CD4-positive, CD25-positive, alpha-beta regulatory T cell (primary cell): ENCODE results near the gene ASB13. TPM values are rescaled to one million over a fixed set of nuclear protein-coding genes. Genes with fewer than 3 reads are reported as not detected.

Experiments
- ATAC-seq, 2 donors: fragments of 150-1000 bp; cut with Tn5 transposase; one replicate each; pipeline ENCODE4 v1.10.0; 2021; ENCODE audit warnings: low read depth in 2 of 2, moderate number of reproducible peaks in 2 of 2, moderate library complexity in 1 of 2
- DNase-seq, 3 donors: peaks; one replicate each; pipeline versions ENCODE4 v3.0.0 to v3.0.0-alpha.2; 2012 to 2022; ENCODE audit warnings: mixed read lengths in 1 of 3
- H3K27ac ChIP-seq: one replicate; pipeline ENCODE4 v1.7.0; 2013; ENCODE audit warnings: mild to moderate bottlenecking, low read length; ENCODE audit not compliant: insufficient read depth, poor library complexity, severe bottlenecking
- H3K27me3 ChIP-seq: one replicate; pipeline ENCODE4 v1.7.0; 2013; ENCODE audit warnings: low read length; ENCODE audit not compliant: control insufficient read depth, insufficient read depth
- H3K36me3 ChIP-seq: one replicate; pipeline ENCODE4 v1.7.0; 2013; ENCODE audit warnings: mild to moderate bottlenecking, low read length, moderate library complexity; ENCODE audit not compliant: control insufficient read depth, insufficient read depth
- H3K4me1 ChIP-seq: 2 replicates; pipeline ENCODE4 v1.7.0; 2013; ENCODE audit warnings: mild to moderate bottlenecking, low read length; ENCODE audit not compliant: insufficient read depth, control insufficient read depth, poor library complexity, severe bottlenecking
- H3K4me3 ChIP-seq: one replicate; pipeline ENCODE4 v1.7.0; 2013; ENCODE audit warnings: low read depth, mild to moderate bottlenecking, low read length, moderate library complexity
- H3K9me3 ChIP-seq, 2 experiments: 1 replicate in 1 of 2; 2 replicates in 1 of 2; pipeline ENCODE4 v1.7.0; 2013; ENCODE audit warnings: low read length in 2 of 2, mild to moderate bottlenecking in 1 of 2, moderate library complexity in 1 of 2; ENCODE audit not compliant: control insufficient read depth in 2 of 2
- H3K27ac Mint-ChIP-seq, 3 donors: one replicate each; pipeline ENCODE4 v1.8.0; 2020 to 2022; ENCODE audit warnings: mild to moderate bottlenecking in 3 of 3, mixed read lengths in 3 of 3, moderate library complexity in 2 of 3
- H3K27me3 Mint-ChIP-seq: one replicate; pipeline ENCODE4 v1.8.0; 2022; ENCODE audit warnings: mild to moderate bottlenecking, mixed read lengths
- H3K36me3 Mint-ChIP-seq: one replicate; pipeline ENCODE4 v1.8.0; 2020; ENCODE audit warnings: mixed read lengths
- H3K4me1 Mint-ChIP-seq, 4 donors: one replicate each; pipeline ENCODE4 v1.8.0; 2020 to 2022; ENCODE audit warnings: mixed read lengths in 4 of 4, mild to moderate bottlenecking in 1 of 4
- H3K4me3 Mint-ChIP-seq, 4 donors: one replicate each; pipeline ENCODE4 v1.8.0; 2020 to 2022; ENCODE audit warnings: mild to moderate bottlenecking in 4 of 4, mixed read lengths in 4 of 4, moderate library complexity in 3 of 4
- H3K9me3 Mint-ChIP-seq, 7 donors: one replicate each; pipeline ENCODE4 v1.8.0; 2020 to 2022; ENCODE audit warnings: mixed read lengths in 7 of 7, mild to moderate bottlenecking in 3 of 7, moderate library complexity in 2 of 7
- polyA plus RNA-seq, 4 donors: library from polyadenylated mRNA; unstranded; fragments of 300-500 nt; fragmentation: Illumina TruSeq; gene quantifications; one replicate each; pipeline ENCODE4 v1.2.3, GENCODE V29; 2021
- total RNA-seq: library from RNA; stranded (reverse); gene quantifications from one replicate; pipeline ENCODE4 v1.2.3, GENCODE V29; 2022

ASB13 gene
- 2.9 TPM for total RNA-seq
- 10 to 100 TPM in 3 of 4 donors, 1 to 10 TPM in 1; 4.4 to 16.0 (median 14.2) TPM for polyA plus RNA-seq

- ATAC-seq: peak; percentile 68 to 71
- H3K36me3 ChIP-seq: no peaks in the 10 kb centered on the region
- DNase-seq: peak; percentile 14 to 67 (median 25)
- peaks cover 18% of the 10 kb centered on the region for H3K4me1 ChIP-seq
- peak within 1 kb of the TSS; percentile 88 for H3K4me3 ChIP-seq
- no peaks in the 10 kb centered on the region for H3K9me3 ChIP-seq
- Mint-ChIP-seq H3K4me1 (peaks cover 6 to 21% (median 16%) of the 10 kb centered on the region in 4 donors), H3K36me3 (peaks cover 3% of the 10 kb centered on the region), H3K9me3 (peaks cover 0 to 2% (median 0%) of the 10 kb centered on the region in 7 donors), H3K27ac (peak within 1 kb of the TSS; percentile 11 to 91 (median 84)), H3K27me3 (peaks cover 21% of the 10 kb centered on the region), H3K4me3 (peak within 1 kb of the TSS; percentile 86 to 99 (median 94))
- peak within 1 kb of the TSS; percentile 14 for H3K27ac ChIP-seq
- peaks cover 9% of the 10 kb centered on the region for H3K27me3 ChIP-seq
Measured at GRCh38 chr10:5666008-5666840, at the start of gene ASB13. Gene ASB13, minus strand, starts transcription at chr10:5666595. Its CDS starts 44 bp downstream, at chr10:5666551.

- Mint-ChIP-seq H3K36me3 (peaks cover 3% of the 10 kb centered on the region), H3K9me3 (peaks cover 0 to 1% (median 0%) of the 10 kb centered on the region in 7 donors), H3K4me1 (peaks cover 49 to 80% (median 68%) of the 10 kb centered on the region in 4 donors), H3K27ac (peak overlapping the region; percentile 28 to 52 (median 48)), H3K4me3 (peak overlapping the region; percentile 59 to 91 (median 76)), H3K27me3 (no peaks in the 10 kb centered on the region)
- peaks cover 21% of the 10 kb centered on the region for H3K4me1 ChIP-seq
- H3K36me3 ChIP-seq: no peaks in the 10 kb centered on the region
- peak overlapping the region; percentile 79 for H3K4me3 ChIP-seq
- H3K9me3 ChIP-seq: no peaks in the 10 kb centered on the region
- DNase-seq (peak in 1 of 3 donors; percentile 37), ATAC-seq (no peak)
- peak overlapping the region; percentile 35 for H3K27ac ChIP-seq
- H3K27me3 ChIP-seq: no peaks in the 10 kb centered on the region
Measured at GRCh38 chr10:5711642-5712041, 45.2 kb upstream of the ASB13 start.

DNA sequence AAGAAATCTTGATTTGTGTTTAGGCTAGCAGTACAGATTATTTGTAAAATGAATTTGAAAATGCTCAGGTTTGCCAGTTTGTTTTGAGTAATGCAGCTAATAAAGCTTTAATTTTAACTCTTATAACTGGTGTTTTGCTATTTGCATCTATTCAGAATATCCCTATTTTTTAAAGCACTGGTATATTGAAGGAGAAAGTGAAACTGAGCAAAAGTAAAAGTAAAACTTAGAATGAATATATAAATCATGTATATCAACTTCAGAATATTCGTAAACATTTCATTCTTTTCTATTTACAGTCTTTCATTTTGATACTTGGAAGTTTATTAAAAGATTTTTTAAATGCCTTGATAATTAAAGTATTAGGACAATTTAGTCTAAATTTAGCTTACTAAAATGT is 44.5 kb upstream of the ASB13 start:
- peak in 1 of 3 donors; percentile 40 for DNase-seq

DNA sequence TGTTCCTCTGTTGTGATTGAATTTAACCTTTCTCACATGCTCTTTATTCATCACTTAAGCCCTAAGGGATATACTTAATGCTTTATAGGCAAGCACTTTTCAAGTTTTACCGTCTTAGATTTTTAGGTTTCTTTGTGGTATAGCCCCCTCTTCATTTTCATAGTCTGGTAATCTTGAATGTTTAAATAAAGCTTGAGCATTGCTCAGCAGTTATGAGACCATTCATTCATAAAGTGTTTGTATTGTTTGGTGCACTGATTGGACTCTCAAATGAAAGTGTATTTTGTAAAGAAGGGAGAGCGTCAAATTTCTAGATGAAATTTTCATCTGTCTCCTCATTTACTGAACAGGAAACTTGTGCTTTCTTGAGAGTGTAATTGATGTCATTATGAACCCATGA is 43.5 kb upstream of the ASB13 start:
- H3K4me1 Mint-ChIP-seq: peaks cover 53 to 85% (median 70%) of the 10 kb centered on the region in 4 donors

More for the DNA sequence above, 44.5 kb upstream of the ASB13 start:
- Mint-ChIP-seq H3K36me3 (peaks cover 3% of the 10 kb centered on the region), H3K27ac (peak overlapping the region in 1 of 3 donors; percentile 48), H3K27me3 (no peaks in the 10 kb centered on the region), H3K4me1 (peaks cover 49 to 87% (median 68%) of the 10 kb centered on the region in 4 donors), H3K9me3 (peaks cover 0 to 1% (median 0%) of the 10 kb centered on the region in 7 donors), H3K4me3 (peak overlapping the region; percentile 59 to 91 (median 76))
- ATAC-seq: no peak
- no peaks in the 10 kb centered on the region for H3K9me3 ChIP-seq
- no peaks in the 10 kb centered on the region for H3K27me3 ChIP-seq
- peaks cover 21% of the 10 kb centered on the region for H3K4me1 ChIP-seq
- H3K36me3 ChIP-seq: no peaks in the 10 kb centered on the region
- H3K4me3 ChIP-seq: peak overlapping the region; percentile 79
- peak overlapping the region; percentile 35 for H3K27ac ChIP-seq

GRCh38 chr10:5708356-5708755 is 42.0 kb upstream of the ASB13 start:
- DNase-seq (no peak), ATAC-seq (no peak)
- Histone ChIP-seq H3K9me3 (no peaks in the 10 kb centered on the region), H3K4me3 (no peak overlapping the region), H3K27ac (no peak overlapping the region), H3K27me3 (no peaks in the 10 kb centered on the region), H3K4me1 (peaks cover 21% of the 10 kb centered on the region), H3K36me3 (no peaks in the 10 kb centered on the region)
- peak overlapping the region in 1 of 3 donors; percentile 2 for H3K27ac Mint-ChIP-seq
- H3K9me3 Mint-ChIP-seq: peaks cover 0 to 1% (median 0%) of the 10 kb centered on the region in 7 donors
- H3K27me3 Mint-ChIP-seq: no peaks in the 10 kb centered on the region
- peaks cover 51 to 86% (median 70%) of the 10 kb centered on the region in 4 donors for H3K4me1 Mint-ChIP-seq
- H3K36me3 Mint-ChIP-seq: no peaks in the 10 kb centered on the region
- no peak overlapping the region for H3K4me3 Mint-ChIP-seq

More for the DNA sequence above, 43.5 kb upstream of the ASB13 start:
- DNase-seq (no peak), ATAC-seq (no peak)
- Mint-ChIP-seq H3K4me3 (peak overlapping the region in 3 of 4 donors; percentile 24 to 59 (median 58)), H3K27ac (peak overlapping the region in 2 of 3 donors; percentile 16 to 67), H3K27me3 (no peaks in the 10 kb centered on the region), H3K9me3 (peaks cover 0 to 1% (median 0%) of the 10 kb centered on the region in 7 donors), H3K36me3 (peaks cover 3% of the 10 kb centered on the region)
- no peaks in the 10 kb centered on the region for H3K27me3 ChIP-seq
- H3K9me3 ChIP-seq: no peaks in the 10 kb centered on the region
- no peak overlapping the region for H3K27ac ChIP-seq
- H3K36me3 ChIP-seq: no peaks in the 10 kb centered on the region
- H3K4me3 ChIP-seq: peak overlapping the region; percentile 79
- H3K4me1 ChIP-seq: peaks cover 21% of the 10 kb centered on the region

GRCh38 chr10:5698062-5698461 is 31.7 kb upstream of the ASB13 start:
- Histone ChIP-seq H3K36me3 (no peaks in the 10 kb centered on the region), H3K27ac (peak overlapping the region; percentile 2), H3K4me3 (peak overlapping the region; percentile 23), H3K9me3 (no peaks in the 10 kb centered on the region), H3K27me3 (no peaks in the 10 kb centered on the region), H3K4me1 (peaks cover 32% of the 10 kb centered on the region)
- Mint-ChIP-seq H3K36me3 (no peaks in the 10 kb centered on the region), H3K4me1 (peaks cover 43 to 58% (median 48%) of the 10 kb centered on the region in 4 donors), H3K27me3 (no peaks in the 10 kb centered on the region), H3K27ac (peak overlapping the region in 1 of 3 donors; percentile 20), H3K4me3 (peak overlapping the region in 2 of 4 donors; percentile 1 to 9), H3K9me3 (no peaks in the 10 kb centered on the region)
- DNase-seq: no peak
- ATAC-seq: no peak

DNA sequence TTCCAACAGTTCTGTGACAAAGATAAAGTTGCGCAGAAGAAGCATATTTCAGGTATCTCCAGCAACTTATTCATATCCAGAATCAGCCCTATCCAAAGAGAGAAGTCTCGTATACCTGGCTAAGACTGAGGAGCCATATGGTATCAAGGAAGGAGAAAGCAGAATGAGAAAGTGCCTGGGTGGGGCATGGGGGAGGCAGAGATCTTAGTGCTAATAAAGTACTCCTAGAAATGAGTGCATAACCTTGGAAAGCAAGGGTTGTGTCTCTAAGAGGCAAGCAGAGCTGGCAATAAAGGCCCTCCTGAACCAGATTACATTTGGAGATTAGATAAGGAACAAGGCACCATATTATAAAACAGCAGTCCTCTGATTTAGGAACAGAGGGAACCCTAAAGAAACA is 30.9 kb upstream of the ASB13 start:
- Mint-ChIP-seq H3K36me3 (no peaks in the 10 kb centered on the region), H3K27ac (peak overlapping the region in 2 of 3 donors; percentile 12 to 36), H3K4me1 (peaks cover 47 to 58% (median 52%) of the 10 kb centered on the region in 4 donors), H3K4me3 (peak overlapping the region in 1 of 4 donors; percentile 3), H3K27me3 (no peaks in the 10 kb centered on the region), H3K9me3 (no peaks in the 10 kb centered on the region)
- no peaks in the 10 kb centered on the region for H3K9me3 ChIP-seq
- peaks cover 35% of the 10 kb centered on the region for H3K4me1 ChIP-seq
- no peak for DNase-seq
- no peak overlapping the region for H3K27ac ChIP-seq
- no peak for ATAC-seq
- H3K36me3 ChIP-seq: no peaks in the 10 kb centered on the region
- H3K27me3 ChIP-seq: no peaks in the 10 kb centered on the region
- no peak overlapping the region for H3K4me3 ChIP-seq
